Measurements from ENCODE around the gene FOXJ2.
A peak's percentile ranks its signal among the peaks of the same experiment; 100 is the strongest.

The FOXJ2 gene

DNA sequence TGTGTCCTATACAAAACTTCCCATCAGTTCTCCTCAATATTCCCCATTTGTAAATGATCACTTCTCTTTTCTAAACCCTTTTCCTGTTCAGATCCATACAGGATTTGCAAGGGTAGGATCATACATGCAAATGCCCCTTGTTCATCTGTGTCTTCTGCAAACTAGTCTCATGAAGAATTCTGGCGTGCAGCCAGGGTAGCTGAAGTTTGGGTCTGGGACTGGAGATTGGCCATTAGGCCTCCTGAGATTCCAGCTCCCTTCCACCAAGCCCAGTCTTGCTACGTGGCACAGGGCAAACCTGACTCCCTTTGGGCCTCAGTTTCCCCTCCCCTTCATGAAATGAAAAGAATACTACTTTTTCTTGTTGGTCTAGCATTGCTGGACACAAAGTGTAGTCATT lies 22.3 kb downstream of the FOXJ2 start:
- TF ChIP-seq, protein P1, sequence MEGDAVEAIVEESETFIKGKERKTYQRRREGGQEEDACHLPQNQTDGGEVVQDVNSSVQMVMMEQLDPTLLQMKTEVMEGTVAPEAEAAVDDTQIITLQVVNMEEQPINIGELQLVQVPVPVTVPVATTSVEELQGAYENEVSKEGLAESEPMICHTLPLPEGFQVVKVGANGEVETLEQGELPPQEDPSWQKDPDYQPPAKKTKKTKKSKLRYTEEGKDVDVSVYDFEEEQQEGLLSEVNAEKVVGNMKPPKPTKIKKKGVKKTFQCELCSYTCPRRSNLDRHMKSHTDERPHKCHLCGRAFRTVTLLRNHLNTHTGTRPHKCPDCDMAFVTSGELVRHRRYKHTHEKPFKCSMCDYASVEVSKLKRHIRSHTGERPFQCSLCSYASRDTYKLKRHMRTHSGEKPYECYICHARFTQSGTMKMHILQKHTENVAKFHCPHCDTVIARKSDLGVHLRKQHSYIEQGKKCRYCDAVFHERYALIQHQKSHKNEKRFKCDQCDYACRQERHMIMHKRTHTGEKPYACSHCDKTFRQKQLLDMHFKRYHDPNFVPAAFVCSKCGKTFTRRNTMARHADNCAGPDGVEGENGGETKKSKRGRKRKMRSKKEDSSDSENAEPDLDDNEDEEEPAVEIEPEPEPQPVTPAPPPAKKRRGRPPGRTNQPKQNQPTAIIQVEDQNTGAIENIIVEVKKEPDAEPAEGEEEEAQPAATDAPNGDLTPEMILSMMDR (IDR thresholded peaks at IDR 0.05; ENCODE audit: unreplicated experiment in 3 of 3), result no peak
- Mint-ChIP-seq H3K27ac (no peak overlapping the region), H3K36me3 (ENCODE audit: low read depth) (peaks cover 43% of the 10 kb centered on the region), H3K9me3 (no peaks in the 10 kb centered on the region), H3K4me3 (no peak overlapping the region), H3K27me3 (ENCODE audit: low read depth) (no peaks in the 10 kb centered on the region), H3K4me1 (no peaks in the 10 kb centered on the region)

DNA sequence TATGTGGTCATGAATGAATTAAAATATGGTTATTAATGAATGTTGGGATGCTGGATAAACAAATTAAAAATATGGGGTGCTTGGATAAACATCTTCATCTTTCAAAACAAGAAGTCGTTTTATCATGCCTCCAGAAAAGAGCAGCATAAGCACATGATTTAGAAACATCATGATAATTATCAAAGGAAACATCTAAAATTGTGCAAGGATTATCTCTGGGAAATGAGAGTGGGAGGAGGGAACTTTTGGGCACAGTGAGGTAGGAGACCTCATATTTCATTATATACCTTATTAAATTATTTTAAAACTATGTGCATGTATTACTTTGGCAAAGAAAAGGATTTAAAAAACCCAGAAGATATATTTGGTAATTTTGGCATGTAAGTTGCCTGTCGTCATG lies 24.8 kb downstream of the FOXJ2 start:
- Mint-ChIP-seq H3K27ac (no peak overlapping the region), H3K36me3 (ENCODE audit: low read depth) (peaks cover 32% of the 10 kb centered on the region), H3K4me1 (no peaks in the 10 kb centered on the region), H3K4me3 (no peak overlapping the region), H3K9me3 (no peaks in the 10 kb centered on the region), H3K27me3 (ENCODE audit: low read depth) (no peaks in the 10 kb centered on the region)
- TF ChIP-seq, protein P1 (IDR thresholded peaks at IDR 0.05; ENCODE audit: unreplicated experiment in 3 of 3), result no peak

DNA sequence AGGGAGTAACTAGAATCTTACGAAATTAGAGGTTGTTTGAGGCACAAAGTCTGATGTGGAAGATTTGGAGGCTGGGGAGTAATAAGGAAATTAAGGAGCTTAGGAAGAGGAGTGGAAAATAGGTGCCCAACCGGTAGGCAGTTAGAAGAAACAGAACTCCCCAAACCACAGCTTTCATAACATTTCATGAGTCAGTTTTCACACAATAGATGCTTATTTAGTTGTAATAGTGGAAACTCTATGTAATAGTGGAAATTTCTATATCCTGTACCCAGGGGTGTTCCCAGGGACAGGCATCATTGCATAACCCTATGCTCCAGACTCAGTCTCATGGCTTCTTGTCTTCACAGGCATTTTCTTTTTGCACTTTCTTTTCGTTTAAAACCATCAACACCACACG lies 25.3 kb downstream of the FOXJ2 start:
- no peaks in the 10 kb centered on the region for H3K27me3 Mint-ChIP-seq (ENCODE audit: low read depth)
- no peaks in the 10 kb centered on the region for H3K9me3 Mint-ChIP-seq
- no peaks in the 10 kb centered on the region for H3K4me1 Mint-ChIP-seq
- H3K27ac Mint-ChIP-seq, result no peak overlapping the region
- TF ChIP-seq, protein P1 (IDR thresholded peaks at IDR 0.05; ENCODE audit: unreplicated experiment in 3 of 3), result no peak
- peaks cover 27% of the 10 kb centered on the region for H3K36me3 Mint-ChIP-seq (ENCODE audit: low read depth)
- no peak overlapping the region for H3K4me3 Mint-ChIP-seq

DNA sequence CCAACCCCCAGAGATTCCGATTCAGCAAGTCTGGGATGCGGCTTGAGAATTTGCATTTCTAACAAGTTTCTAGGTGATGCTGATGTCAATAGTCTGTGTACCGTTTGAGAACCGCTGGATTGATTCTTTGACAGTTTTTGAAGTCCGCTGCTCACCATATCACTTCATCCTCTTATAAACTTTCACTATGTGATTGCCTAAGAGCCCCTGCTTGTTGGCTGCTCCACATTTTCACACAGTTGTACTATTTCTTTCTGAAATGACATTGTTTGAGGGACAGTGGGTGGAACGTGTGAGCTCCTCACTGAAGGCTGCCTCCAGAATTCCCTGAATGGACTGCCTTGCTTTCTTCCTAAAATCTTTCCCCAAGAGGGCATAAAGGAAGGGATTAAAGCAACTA lies 26.0 kb downstream of the FOXJ2 start:
- Mint-ChIP-seq H3K4me1 (no peaks in the 10 kb centered on the region), H3K27me3 (ENCODE audit: low read depth) (no peaks in the 10 kb centered on the region), H3K27ac (no peak overlapping the region), H3K36me3 (ENCODE audit: low read depth) (peaks cover 21% of the 10 kb centered on the region), H3K4me3 (no peak overlapping the region), H3K9me3 (no peaks in the 10 kb centered on the region)
- TF ChIP-seq, protein P1 (IDR thresholded peaks at IDR 0.05; ENCODE audit: unreplicated experiment in 3 of 3), result no peak

DNA sequence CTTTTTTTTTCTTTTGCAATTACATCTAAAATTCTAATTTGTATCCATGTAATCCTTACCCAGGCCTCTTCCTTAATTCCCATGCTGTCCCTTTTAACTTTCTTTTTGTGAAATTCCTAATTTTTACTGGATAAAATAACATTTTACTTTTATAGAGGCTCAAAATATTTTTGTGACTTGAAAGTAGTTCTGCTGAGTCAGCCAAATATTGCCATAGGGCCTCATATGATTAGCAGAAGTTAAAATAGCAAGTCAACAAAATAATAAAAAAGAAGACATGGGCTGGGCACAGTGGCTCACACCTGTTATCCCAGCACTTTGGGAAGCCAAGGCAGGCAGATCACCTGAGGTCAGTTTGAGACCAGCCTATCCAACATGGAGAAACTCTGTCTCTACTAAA lies 31.6 kb downstream of the FOXJ2 start:
- Mint-ChIP-seq H3K27me3 (ENCODE audit: low read depth) (no peaks in the 10 kb centered on the region), H3K36me3 (ENCODE audit: low read depth) (no peaks in the 10 kb centered on the region), H3K4me3 (no peak overlapping the region), H3K27ac (no peak overlapping the region), H3K4me1 (no peaks in the 10 kb centered on the region), H3K9me3 (no peaks in the 10 kb centered on the region)
- TF ChIP-seq, protein P1 (IDR thresholded peaks at IDR 0.05; ENCODE audit: unreplicated experiment in 3 of 3), result no peak

DNA sequence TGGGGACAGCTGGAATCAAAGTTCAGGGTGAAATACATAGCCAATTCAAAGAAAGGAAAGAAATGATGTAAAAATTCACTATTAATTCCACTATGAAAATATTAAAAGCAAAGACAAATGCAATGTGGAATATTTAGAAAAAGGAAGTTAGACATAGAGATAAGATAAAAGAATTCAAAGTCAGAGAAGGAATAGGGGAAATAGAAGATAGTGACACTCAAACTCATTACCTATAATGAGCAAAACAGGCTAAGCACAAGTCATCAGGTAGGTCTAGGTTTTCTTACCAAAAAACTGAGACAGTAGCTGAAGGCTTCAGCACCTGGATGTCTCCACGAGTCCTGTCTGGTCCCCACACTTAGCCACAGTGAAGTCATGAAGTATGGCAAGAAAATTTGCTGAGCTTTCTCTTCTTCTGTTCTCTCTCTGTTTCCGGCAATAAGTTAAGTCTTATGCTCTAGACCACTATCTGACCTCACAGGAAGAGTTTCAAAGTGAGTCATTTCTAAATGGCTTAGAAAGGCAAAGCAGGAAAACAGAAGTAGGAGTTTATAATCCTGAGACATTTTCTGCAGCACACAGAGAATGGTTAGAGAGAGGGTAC lies 33.6 kb downstream of the FOXJ2 start, which contains the start of gene C3AR1:
C3AR1 (minus strand) TSS at position 369 of the 604 bp plus-strand sequence. CDS start 6,174 bp downstream, outside the sequence.
- Mint-ChIP-seq H3K27me3 (ENCODE audit: low read depth) (no peaks in the 10 kb centered on the region), H3K9me3 (no peaks in the 10 kb centered on the region), H3K4me1 (no peaks in the 10 kb centered on the region), H3K36me3 (ENCODE audit: low read depth) (no peaks in the 10 kb centered on the region), H3K27ac (peak within 1 kb of the TSS; percentile 23 to 57 (median 28)), H3K4me3 (no peak within 1 kb of the TSS)
- TF ChIP-seq, protein P1 (IDR thresholded peaks at IDR 0.05; ENCODE audit: unreplicated experiment in 3 of 3), result no peak

Measured in nephron (organoid).